Measurements from ENCODE around the gene UTP15.

The UTP15 gene

GRCh38 chr5:73623901-73624404 lies 58.4 kb downstream of the UTP15 start:
- DNase-seq (ENCODE audit: low spot score), result no peak

GRCh38 chr5:73624888-73625287 lies 59.3 kb downstream of the UTP15 start:
- no peak for DNase-seq (ENCODE audit: low spot score)

- no peak for DNase-seq (ENCODE audit: low spot score)
These were observed 59.9 kb downstream of the UTP15 start for GRCh38 chr5:73625372-73625943.

GRCh38 chr5:73625944-73626811 lies 60.6 kb downstream of the UTP15 start, which contains the start of gene ARHGEF28:
Gene ARHGEF28 (plus strand): TSS chr5:73626196. CDS start chr5:73684852, 58,656 bp downstream.
- peak; percentile 52 for DNase-seq (ENCODE audit: low spot score)

GRCh38 chr5:73626814-73627313 lies 61.3 kb downstream of the UTP15 start:
- no peak for DNase-seq (ENCODE audit: low spot score)

- DNase-seq (ENCODE audit: low spot score), result no peak
These were observed 63.9 kb downstream of the UTP15 start for GRCh38 chr5:73629456-73629855.

- DNase-seq (ENCODE audit: low spot score), result no peak
These were observed 65.2 kb downstream of the UTP15 start for GRCh38 chr5:73630765-73631164.

- no peak for DNase-seq (ENCODE audit: low spot score)
These were observed 66.0 kb downstream of the UTP15 start for GRCh38 chr5:73631500-73631899.

Measured in HuH-7.5 (cell line).